ENCODE data around the gene PIAS4.

DNA sequence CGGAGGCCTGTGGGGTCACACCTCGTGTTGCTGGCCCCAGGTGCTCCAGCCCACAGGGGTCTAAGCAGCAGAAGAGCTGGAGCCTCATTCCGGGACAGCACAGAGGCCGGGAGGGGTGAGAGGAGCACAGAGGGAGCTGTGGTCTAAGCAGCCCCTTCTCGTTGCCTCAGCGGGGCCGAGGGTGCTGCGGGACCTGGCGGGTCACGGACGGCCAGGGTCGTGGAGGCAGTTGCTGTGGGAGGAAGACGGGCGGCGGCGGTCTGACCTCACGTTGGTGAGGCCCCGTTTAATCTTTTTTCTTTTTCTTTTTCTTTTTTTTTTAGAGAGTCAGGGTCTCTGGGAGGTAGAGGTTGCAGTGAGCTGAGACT lies 21.7 kb downstream of the PIAS4 start:
- TF ChIP-seq CTCF (IDR thresholded peaks at IDR 0.05; ENCODE audit: extremely low read depth in 1 of 2, insufficient read depth in 1 of 2, low read depth in 1 of 2, low read length in 2 of 2) (no peak), EZH2 (IDR thresholded peaks at IDR 0.05; ENCODE audit: borderline replicate concordance, low read depth, low read length, severe bottlenecking) (no peak), POLR2A (IDR thresholded peaks at IDR 0.05; ENCODE audit: low read depth, low read length) (no peak), GATA2 (IDR thresholded peaks at IDR 0.05; ENCODE audit: insufficient read depth, insufficient read length, low read depth, low read length) (no peak), POLR2AphosphoS5 (IDR thresholded peaks at IDR 0.05; ENCODE audit: insufficient read depth, low read depth, low read length) (no peak), MYC (IDR thresholded peaks at IDR 0.05; ENCODE audit: low read depth, low read length) (no peak)
